Mesothelial cell of epicardium (in vitro differentiated cells): Measurements from ENCODE around the gene BPI. TPM values are rescaled to one million over a fixed set of nuclear protein-coding genes. Genes with fewer than 3 reads are reported as not detected.
"Not testable (repeated sequence)": the region's sequence is repeated elsewhere in the genome, so short reads cannot be mapped to it uniquely, and the experiment has no call there.

Experiments used
- DNase-seq, 2 experiments: peaks; one replicate each; pipeline ENCODE4 v3.0.0; 2021; ENCODE audit warnings: low spot score in 2 of 2; ENCODE audit not compliant: unreplicated experiment in 2 of 2
- H3K27ac Mint-ChIP-seq: 2 replicates; pipeline ENCODE4 v1.8.0; 2021; ENCODE audit warnings: mixed read lengths
- H3K27me3 Mint-ChIP-seq: 2 replicates; pipeline ENCODE4 v1.8.0; 2021; ENCODE audit warnings: low read depth, mixed read lengths
- H3K36me3 Mint-ChIP-seq: 2 replicates; pipeline ENCODE4 v1.8.0; 2021; ENCODE audit warnings: mixed read lengths
- H3K4me1 Mint-ChIP-seq: 2 replicates; pipeline ENCODE4 v1.8.0; 2021; ENCODE audit warnings: mixed read lengths
- H3K4me3 Mint-ChIP-seq: 2 replicates; pipeline ENCODE4 v1.8.0; 2021; ENCODE audit warnings: mild to moderate bottlenecking, moderate library complexity, mixed read lengths
- H3K9me3 Mint-ChIP-seq: 2 replicates; pipeline ENCODE4 v1.8.0; 2021; ENCODE audit warnings: mixed read lengths
- CTCF ChIP-seq: fragments of 200-600 bp; sonication (generic); IDR thresholded peaks from one replicate; pipeline ENCODE4 v1.5.0; 2021; ENCODE audit warnings: antibody characterized with exemption; ENCODE audit not compliant: unreplicated experiment
- total RNA-seq: library from RNA; stranded (reverse); gene quantifications from 3 replicates; pipeline ENCODE4 v1.2.1, GENCODE V29; 2021

BPI gene
- total RNA-seq, 1 donor from 2014 or later: not detected

GRCh38 chr20:38331814-38332213 is 27.9 kb downstream of the BPI start:
- H3K27me3 Mint-ChIP-seq: peaks cover 29% of the 10 kb centered on the region

GRCh38 chr20:38334016-38334415 is 30.1 kb downstream of the BPI start:
- Mint-ChIP-seq H3K36me3 (no peaks in the 10 kb centered on the region), H3K27me3 (peaks cover 24% of the 10 kb centered on the region), H3K4me1 (peaks cover under 1% of the 10 kb centered on the region), H3K27ac (no peak overlapping the region), H3K4me3 (no peak overlapping the region), H3K9me3 (peaks cover 7% of the 10 kb centered on the region)
- TF ChIP-seq CTCF: no peak
- no peak for DNase-seq

More at GRCh38 chr20:38331814-38332213, 27.9 kb downstream of the BPI start:
- Mint-ChIP-seq H3K4me1 (no peaks in the 10 kb centered on the region), H3K4me3 (no peak overlapping the region), H3K27ac (no peak overlapping the region), H3K36me3 (no peaks in the 10 kb centered on the region), H3K9me3 (no peaks in the 10 kb centered on the region)
- DNase-seq: no peak
- TF ChIP-seq CTCF: no peak

- no peak for TF ChIP-seq CTCF
- Mint-ChIP-seq H3K4me3 (no peak overlapping the region), H3K9me3 (peaks cover 7% of the 10 kb centered on the region), H3K36me3 (no peaks in the 10 kb centered on the region), H3K27me3 (peaks cover 20% of the 10 kb centered on the region), H3K4me1 (peaks cover 3% of the 10 kb centered on the region), H3K27ac (no peak overlapping the region)
- no peak for DNase-seq
Measured at GRCh38 chr20:38336726-38337125, 32.8 kb downstream of the BPI start.

GRCh38 chr20:38337561-38338140 is 33.7 kb downstream of the BPI start:
- DNase-seq: no peak
- peak; percentile 26 for TF ChIP-seq CTCF
- Mint-ChIP-seq H3K27ac (no peak overlapping the region), H3K9me3 (peaks cover 7% of the 10 kb centered on the region), H3K4me3 (no peak overlapping the region), H3K36me3 (no peaks in the 10 kb centered on the region), H3K27me3 (peaks cover 12% of the 10 kb centered on the region), H3K4me1 (peaks cover 3% of the 10 kb centered on the region)

GRCh38 chr20:38338849-38339520 is 35.0 kb downstream of the BPI start:
- no peak for TF ChIP-seq CTCF
- peaks cover 7% of the 10 kb centered on the region for H3K9me3 Mint-ChIP-seq
- no peak overlapping the region for H3K4me3 Mint-ChIP-seq
- no peaks in the 10 kb centered on the region for H3K36me3 Mint-ChIP-seq
- no peak overlapping the region for H3K27ac Mint-ChIP-seq
- DNase-seq: no peak
- peaks cover 9% of the 10 kb centered on the region for H3K27me3 Mint-ChIP-seq
- peaks cover 11% of the 10 kb centered on the region for H3K4me1 Mint-ChIP-seq

GRCh38 chr20:38339521-38339896 is 35.6 kb downstream of the BPI start:
- H3K4me1 Mint-ChIP-seq: peaks cover 11% of the 10 kb centered on the region
- DNase-seq, H3K27ac Mint-ChIP-seq, H3K36me3 Mint-ChIP-seq, H3K4me3 Mint-ChIP-seq, H3K27me3 Mint-ChIP-seq, H3K9me3 Mint-ChIP-seq: not testable (repeated sequence)
